ENCODE measurements around the gene UBA3.

DNA sequence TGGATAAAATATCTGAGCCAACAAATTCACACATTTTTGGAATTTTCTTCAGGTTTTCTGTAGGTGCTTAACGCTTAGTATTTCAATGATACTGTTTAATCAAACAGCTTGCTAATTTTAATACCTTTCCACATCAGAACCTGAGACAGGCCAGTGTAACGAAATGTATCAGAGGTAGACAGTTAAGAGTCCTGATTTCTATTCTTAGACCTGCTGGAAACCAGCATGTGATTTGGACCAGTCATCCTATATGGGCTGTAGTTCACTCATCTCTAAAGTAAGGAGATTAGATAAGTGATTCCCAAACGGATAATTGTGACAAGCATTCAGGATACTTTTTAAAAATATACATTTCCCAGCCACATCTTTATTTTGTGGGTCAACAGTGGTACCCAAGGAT, 23.0 kb upstream of the UBA3 start:
- TF ChIP-seq, protein P1, sequence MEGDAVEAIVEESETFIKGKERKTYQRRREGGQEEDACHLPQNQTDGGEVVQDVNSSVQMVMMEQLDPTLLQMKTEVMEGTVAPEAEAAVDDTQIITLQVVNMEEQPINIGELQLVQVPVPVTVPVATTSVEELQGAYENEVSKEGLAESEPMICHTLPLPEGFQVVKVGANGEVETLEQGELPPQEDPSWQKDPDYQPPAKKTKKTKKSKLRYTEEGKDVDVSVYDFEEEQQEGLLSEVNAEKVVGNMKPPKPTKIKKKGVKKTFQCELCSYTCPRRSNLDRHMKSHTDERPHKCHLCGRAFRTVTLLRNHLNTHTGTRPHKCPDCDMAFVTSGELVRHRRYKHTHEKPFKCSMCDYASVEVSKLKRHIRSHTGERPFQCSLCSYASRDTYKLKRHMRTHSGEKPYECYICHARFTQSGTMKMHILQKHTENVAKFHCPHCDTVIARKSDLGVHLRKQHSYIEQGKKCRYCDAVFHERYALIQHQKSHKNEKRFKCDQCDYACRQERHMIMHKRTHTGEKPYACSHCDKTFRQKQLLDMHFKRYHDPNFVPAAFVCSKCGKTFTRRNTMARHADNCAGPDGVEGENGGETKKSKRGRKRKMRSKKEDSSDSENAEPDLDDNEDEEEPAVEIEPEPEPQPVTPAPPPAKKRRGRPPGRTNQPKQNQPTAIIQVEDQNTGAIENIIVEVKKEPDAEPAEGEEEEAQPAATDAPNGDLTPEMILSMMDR (IDR thresholded peaks at IDR 0.05): no peak
- no peak for TF ChIP-seq POLR2A (IDR thresholded peaks at IDR 0.05)
